Activated CD8-positive, alpha-beta memory T cell treated with anti-CD3 and anti-CD28 coated beads for 36 hours (primary cell): ENCODE measurements around the gene CLRN1. TPM values are rescaled to one million over a fixed set of nuclear protein-coding genes. Genes with fewer than 3 reads are reported as not detected.
"Not testable (repeated sequence)": the region's sequence is repeated elsewhere in the genome, so short reads cannot be mapped to it uniquely, and the experiment has no call there.

Experiments
- CTCF ChIA-PET: fragments of 350-600 bp; sonication (Branson Sonifier 250); formaldehyde crosslinking; loops from one replicate; lab custom pipeline; 2021; ENCODE audit warnings: antibody characterized with exemption; lab: Charles Lee
- POLR2A ChIA-PET: fragments of 350-600 bp; sonication (Branson Sonifier 250); formaldehyde crosslinking; loops from one replicate; lab custom pipeline; 2021; ENCODE audit warnings: antibody characterized with exemption; lab: Charles Lee
- total RNA-seq, 2 experiments: library from RNA; stranded (reverse); gene quantifications; one replicate each; pipeline ENCODE4 v1.2.3, GENCODE V29; 2021

The CLRN1 gene, protein sequence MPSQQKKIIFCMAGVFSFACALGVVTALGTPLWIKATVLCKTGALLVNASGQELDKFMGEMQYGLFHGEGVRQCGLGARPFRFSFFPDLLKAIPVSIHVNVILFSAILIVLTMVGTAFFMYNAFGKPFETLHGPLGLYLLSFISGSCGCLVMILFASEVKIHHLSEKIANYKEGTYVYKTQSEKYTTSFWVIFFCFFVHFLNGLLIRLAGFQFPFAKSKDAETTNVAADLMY
- not detected for total RNA-seq

DNA sequence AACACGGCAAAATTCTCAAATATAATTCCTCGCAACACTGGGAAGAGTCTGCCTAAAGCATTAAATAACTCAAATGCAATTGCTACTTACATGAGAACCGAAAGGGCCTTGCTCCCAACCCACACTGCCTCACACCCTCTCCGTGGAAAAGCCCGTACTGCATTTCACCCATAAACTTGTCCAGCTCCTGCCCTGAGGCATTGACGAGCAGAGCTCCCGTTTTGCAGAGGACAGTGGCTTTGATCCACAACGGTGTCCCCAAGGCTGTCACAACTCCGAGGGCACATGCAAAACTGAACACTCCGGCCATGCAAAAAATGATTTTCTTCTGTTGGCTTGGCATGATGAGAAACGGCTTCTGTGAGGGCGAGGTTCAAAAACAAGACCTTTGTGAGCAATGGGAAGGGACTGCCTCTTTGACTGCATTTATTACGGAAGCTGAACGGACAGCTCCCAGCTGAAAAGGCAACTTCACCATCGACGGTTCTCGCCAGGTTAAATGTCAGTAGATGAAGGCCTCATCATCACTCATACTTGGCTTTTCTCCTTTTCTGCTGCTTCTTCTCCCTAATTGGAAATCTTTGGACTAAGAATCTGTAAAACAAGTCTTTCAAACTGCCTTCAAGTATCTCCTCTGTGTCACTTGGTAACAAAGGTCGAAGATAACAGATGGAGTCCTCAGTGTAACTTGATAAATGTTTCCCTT is at the start of gene CLRN1:
TSS of gene CLRN1 (minus strand) at position 362 of the 706 bp plus-strand sequence. CDS start at position 343, 19 bp downstream.
- ChIA-PET CTCF (no interaction called here), POLR2A (no interaction called here)

DNA sequence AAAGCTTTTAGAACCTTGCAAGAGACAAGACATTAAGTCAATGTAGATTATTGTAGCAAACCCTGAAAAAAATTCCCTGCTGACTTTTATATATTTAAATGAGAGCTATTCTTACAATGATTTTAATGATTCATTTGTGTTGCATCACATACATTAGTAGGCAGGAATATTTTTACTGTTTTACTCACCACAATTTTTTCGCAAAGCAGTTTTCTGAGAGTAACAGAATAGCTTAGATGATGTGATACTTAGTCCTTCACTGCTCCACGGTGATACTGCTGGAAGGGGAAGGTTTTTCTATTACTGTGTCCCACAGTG is 43.9 kb upstream of the CLRN1 start:
- CTCF ChIA-PET, result no interaction called here
- POLR2A ChIA-PET, result no interaction called here

DNA sequence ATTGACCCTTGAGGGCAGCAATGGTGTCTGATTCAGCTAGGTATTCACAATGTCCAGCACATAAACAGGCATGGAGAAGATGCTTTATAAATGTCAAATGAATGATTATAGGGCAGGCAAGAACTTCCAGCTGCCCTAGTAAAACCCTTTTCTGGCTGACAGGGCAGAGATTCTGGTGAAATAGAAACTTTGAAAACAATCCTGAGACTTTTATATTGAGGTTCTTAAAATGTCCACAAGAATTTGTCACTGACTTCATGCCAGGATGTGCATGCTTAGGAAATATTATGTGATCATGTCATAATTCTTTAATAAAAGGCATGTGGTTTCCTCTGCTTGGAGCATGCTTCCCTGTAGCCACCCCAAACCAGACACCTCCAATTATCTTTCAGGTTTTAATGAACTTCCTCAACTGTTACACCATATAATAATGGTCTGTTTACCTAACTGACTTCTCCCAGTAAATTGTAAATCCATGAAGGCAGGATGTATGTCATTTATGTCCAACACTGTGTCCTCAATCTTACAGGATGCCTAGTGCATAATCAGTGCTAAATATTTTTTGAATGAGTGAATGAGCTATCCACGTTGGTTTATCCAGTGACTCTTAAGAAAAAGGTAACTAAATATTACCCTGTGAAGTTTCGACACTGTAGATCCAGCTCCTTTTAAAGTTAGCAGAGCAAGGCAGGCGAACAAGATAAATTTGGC is 43.4 kb upstream of the CLRN1 start:
- POLR2A ChIA-PET, result no interaction called here
- CTCF ChIA-PET, result no interaction called here

DNA sequence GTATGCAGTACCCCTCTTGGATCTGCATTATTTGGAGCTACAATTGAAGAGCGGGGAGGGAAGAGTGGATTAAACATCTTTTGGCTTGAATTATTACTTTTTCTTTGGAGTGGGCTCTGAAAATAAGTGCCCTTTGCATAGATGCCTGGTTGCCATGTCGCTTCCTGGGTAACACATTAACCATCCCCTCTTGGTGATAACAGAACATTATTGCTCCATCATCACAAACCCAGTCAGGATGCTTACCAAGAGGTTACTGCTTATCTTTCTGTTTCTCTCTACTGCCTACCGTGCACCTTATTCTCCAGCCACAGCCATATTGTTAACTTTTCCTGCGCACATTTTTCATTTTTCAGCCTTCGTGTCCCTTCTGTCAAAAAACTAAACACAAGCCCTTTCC is 42.7 kb upstream of the CLRN1 start:
- CTCF ChIA-PET, result no interaction called here
- POLR2A ChIA-PET, result no interaction called here

DNA sequence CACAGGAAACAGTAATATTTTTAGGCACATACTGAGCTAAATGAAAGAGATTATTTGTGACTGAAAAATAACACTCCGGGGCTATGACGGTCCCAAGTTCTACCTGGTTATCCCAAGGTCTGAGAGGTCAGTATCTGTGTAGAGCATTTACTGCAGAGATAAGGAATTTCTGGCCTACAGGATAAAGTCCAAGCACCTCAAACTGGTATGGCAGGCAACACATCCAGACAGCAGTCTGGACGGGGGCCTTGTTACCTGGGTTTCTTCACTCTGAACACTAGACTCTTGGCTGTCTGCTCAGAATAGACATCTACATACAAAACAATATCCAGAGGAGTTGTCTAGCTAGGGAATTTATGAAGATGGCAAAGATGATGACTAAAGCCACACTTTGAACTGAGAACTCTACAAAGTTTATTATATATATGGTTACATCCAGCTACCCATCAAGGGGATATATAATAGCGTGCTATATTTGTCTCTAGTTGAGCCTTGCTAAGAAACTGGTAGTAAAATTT is 42.0 kb upstream of the CLRN1 start:
- CTCF ChIA-PET, result no interaction called here
- POLR2A ChIA-PET, result no interaction called here

DNA sequence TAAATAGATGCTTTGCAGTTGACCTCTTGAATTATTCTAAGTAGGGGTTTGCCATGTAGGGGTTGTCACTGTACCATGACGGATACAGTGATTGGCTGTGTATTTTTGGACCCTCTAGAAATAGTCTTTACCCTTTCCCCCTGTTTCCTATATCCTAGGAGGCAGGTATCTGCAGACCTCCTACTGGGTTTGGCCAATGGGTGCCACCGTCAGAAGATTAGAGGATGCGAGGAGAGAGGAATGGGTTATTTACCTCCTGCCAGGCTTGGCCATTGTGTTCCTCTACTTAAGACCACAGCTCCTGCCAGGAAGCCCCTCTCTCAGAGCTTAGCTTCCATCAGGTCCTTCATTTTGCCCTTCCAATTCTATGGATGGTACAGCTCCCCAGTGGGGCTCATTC is 40.2 kb upstream of the CLRN1 start:
- POLR2A ChIA-PET, result no interaction called here
- CTCF ChIA-PET, result no interaction called here

DNA sequence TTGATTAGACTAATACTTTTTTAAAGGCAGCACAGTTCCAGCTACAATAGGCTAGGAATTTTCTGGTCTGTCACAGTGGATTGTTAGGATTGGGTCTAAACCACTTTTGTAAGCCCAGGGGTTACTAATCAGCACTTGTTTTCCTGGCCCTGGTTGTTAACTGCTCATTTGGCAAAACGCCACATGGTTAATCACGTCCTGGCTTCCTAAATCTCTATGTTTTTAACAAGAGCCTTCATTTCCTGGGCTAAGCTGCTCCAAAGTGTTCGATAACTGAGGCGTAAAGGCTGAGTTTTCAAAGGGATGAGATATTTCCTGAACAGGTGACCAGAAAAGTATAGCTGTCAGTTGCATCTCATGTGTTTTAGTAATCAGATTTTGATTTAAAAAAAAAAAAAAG is 38.9 kb upstream of the CLRN1 start:
- ChIA-PET CTCF (no interaction called here), POLR2A (no interaction called here)

DNA sequence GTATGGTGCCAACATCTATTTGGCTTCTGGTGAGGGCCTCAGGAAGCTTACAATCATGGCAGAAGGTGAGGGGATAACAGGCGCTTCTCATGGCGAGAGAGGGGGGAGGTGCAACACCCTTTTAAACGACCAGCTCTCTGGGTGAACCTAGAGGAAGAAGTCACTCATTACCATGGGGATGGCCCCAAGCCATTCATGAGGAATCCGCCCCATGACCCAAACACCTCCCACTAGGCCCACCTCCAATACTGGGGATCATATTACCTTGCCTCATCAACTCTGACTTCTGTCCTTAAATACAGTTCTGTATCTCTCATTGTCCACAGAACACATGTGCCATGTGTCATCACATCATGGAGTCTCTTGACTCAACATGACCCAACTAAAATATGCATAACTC is 37.5 kb upstream of the CLRN1 start:
- POLR2A ChIA-PET, result no interaction called here
- CTCF ChIA-PET, result no interaction called here

DNA sequence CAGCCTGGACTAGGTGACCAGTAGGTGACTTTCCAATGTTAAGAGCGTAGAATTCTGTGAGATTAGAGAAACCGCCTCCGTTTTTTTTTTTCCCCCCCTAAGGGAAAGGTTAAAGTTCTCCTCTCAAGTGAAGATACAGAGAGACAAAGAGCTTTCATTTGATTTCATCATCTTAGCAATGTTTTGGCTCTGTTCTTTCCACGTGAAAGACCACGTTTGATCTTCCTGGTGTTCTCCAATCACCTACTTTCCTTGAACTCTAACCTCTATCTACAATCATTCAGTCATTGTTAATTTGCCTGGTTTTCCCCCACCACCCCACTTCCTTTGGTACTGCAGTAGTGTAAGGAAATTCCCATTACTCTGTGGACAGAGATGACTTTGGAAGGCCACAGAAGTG is 36.9 kb upstream of the CLRN1 start:
- CTCF ChIA-PET, result interaction anchor here (0.7 kb wide), 1 partner anchor 39 kb away, joined by 3 read pairs; no protein-coding TSS in a partner anchor

DNA sequence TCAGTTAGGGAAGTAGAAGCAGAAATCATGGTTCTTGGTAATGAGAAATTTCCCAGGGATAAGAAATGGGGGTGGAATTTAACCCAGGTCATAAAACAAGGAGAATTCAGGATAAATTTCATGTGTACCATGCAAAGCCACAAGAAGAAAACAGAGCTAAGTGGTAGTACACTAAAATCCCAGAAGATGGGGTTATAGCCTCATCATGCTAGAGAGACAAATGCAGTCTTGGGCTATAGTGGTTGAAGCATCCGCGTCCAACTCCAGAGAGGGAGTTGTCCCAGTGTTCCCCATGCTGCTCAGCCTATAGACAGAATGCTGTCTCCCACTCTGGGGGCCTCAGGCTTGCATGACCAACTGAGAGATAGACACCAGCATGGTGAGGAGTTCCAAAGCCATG is 36.2 kb upstream of the CLRN1 start:
- CTCF ChIA-PET, result interaction anchor here (0.7 to 1.0 kb wide), 2 partner anchors 38 to 145 kb away, joined by 3 read pairs; no protein-coding TSS in a partner anchor
- POLR2A ChIA-PET, result no interaction called here

More for the DNA sequence above, 36.9 kb upstream of the CLRN1 start:
- POLR2A ChIA-PET, result no interaction called here

DNA sequence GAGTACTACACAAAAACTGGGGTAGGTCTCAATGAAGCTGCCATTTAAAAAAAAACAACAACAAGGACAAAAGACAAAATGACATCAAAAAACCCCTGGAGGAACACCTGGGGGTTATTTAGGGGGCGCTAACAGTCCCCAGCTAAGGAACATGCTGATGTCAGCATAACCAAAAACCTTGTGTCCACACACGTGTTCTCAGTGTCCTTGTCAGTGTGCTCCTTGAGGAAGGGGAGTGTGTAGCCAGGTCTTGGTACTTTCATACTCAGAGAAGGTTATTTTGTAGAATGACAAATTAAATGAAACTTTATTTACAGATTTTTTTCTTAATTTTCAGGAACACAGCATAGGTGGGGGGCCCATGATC is 31.2 kb upstream of the CLRN1 start:
- CTCF ChIA-PET, result no interaction called here
- POLR2A ChIA-PET, result no interaction called here

DNA sequence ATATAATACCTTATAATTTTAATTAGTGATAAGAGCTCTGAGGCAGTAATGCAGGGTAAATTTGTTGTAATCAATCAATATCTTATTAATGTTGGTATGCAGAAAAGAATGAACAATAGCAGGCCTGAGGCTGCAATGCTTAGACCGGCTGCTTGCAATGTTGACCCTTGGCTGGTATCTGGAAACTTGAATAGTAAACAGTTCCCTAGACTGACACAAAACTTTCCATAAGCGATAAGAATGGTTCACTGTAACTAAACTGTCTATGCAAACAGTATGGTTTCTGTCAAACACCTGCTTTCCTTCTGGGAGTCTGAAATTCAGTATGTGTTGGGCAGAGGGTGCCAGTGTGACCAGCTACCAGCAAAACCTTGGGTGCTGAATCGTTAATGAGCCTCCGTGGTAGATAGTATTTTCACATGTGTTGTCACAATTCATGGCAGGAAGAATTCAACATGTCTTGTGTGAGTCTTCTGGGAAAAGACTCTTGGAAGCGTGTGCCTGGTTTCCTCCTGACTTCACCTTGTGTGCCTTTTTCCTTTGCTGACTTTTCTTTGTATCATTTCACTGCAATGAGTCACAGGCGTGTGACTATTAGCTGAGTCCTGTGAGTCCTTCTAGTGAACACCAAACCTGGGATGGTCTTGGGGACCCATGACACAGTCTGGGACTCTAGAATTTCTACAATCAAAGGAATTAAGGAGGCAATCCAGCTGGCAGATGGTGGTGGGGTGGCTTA is 30.7 kb upstream of the CLRN1 start:
- POLR2A ChIA-PET, result no interaction called here
- CTCF ChIA-PET, result no interaction called here

DNA sequence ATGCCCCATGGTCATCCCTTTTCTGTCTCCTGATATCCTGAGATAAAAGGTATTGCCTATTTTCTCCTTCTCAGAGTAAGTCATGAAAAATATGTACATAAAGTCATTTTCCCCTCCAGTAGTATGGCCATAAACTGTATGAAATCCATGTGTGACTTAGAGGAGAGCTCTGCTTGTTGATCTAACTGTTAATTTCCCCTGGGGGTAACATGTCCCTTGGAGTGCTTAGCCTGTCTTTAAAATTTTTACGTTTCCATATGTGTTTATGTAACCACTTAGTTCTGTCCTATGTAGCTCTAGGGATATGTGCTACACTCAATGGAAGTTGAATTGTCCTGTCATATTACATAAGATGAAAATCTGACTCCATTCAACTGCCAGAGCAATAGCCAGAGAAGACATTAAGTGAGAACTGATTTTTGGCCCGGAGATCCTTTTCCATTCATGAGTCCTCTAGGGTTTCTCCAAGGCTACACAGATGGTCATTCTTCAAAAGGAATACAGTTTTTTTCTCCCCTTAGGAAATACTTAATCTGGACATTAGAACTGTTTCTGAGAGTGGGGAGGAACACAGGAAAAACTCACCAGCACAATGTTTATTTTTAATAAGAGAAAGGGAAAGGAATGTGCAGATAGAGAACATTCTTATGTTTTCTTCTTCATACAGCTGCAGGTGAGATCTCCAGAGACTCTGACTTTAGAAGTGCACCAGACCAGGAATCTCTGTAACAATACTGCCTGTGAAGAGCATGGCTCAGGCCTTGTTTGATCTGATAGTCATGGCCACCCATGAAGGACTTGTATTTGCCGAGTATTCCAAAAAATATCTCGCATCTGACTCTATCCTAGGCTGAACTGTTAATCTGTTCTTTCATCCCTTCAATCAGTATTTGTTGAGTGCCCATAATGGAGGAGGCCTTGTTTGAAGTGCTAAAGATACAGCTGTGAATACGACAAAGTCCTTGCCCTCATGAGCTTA is 29.8 kb upstream of the CLRN1 start:
- POLR2A ChIA-PET, result no interaction called here
- CTCF ChIA-PET, result no interaction called here

DNA sequence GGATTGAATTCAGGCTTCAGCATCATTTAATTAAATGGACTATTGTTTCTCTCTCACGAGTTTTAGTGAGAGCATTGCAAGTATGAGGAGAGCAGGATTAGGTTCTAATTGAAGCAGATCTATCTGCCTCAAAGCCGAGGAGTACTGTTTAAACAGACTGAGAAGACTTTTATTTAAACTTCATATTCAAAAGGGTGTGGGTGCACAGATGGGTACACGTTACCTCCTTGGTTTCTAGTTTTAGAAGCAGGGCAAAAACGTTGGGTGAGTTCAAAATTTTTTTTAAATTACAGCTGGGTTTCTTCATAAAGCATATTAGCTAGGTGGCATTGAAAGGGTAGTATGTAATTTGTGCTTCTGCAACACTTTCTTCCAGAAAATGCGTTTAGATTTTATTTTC is 26.5 kb upstream of the CLRN1 start:
- POLR2A ChIA-PET, result no interaction called here
- CTCF ChIA-PET, result no interaction called here

DNA sequence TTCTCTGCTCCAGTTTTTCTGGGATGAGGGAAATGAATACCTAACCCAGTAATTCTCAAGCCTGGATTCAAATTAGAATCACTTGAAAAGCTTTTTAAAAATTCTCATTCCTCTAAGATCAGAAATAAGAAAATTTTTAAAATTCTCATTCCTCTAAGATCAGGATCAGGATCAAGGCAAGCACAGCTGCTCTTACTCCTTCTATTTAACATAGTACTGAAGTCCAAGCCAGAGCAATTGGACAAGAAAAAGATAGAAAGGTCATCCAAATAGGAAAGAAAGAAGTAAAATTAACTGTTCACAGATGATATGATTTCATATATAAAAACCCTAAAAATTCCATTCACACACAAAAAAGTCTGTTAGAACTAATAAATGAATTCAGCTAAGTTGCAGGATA is 24.2 kb upstream of the CLRN1 start:
- POLR2A ChIA-PET, result no interaction called here
- CTCF ChIA-PET, result no interaction called here

DNA sequence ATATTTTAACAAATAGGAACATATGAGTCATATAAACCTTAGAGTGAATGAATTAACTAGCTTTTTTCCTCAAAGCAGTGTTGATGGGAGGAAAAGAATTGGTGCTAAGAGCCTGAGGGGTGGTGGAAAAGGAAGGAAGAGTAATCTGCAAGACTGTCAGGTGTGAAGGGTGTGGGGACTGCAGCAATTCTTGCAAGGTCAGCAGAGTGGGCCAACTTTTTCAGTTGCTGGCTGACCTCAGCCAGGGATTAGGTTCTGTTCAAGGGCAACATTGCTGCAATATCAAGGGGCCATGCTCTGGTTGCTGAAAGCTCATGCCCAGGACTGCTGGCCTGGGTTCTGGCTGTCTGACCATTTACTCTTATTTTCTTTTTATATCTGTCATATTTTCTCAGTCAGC is 23.0 kb upstream of the CLRN1 start:
- ChIA-PET POLR2A (no interaction called here), CTCF (no interaction called here)

DNA sequence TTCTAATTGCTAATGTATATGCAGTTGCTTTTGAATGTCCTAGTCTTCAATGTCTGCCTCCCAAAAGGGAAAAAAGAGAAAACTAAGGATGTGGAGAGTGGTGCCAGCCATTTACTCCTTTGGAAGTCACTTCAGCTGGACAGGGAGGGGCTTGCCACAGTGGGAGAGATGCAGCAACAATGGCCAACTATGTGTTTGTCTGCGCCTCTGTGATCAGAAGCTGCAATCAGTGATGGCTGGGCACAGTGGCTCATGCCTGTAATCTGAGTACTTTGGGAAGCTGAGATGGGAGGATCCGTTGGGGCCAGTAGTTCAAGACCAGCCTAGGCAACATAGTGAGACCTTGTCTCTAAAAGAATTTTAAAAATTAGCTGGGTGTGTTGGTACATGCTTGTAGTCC is 16.7 kb upstream of the CLRN1 start:
- ChIA-PET POLR2A (no interaction called here), CTCF (no interaction called here)

DNA sequence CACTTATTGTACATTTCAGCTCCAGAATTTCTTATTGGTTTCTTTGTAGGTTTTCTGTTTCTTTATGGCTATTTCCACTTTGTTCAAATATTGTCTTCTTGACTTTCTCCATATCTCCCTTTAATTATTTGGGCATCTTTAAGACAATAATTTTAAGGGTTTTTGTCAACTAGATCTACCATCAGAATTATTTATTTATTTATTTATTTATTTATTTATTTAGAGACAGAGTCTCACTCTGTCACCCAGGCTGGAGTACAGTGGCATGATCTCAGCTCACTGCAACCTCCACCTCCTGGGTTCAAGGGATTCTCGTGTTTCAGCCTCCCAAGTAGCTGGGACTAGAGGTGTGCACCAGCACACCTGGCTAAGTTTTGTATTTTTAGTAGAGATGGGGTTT is 15.9 kb upstream of the CLRN1 start:
- POLR2A ChIA-PET, CTCF ChIA-PET: not testable (repeated sequence)

DNA sequence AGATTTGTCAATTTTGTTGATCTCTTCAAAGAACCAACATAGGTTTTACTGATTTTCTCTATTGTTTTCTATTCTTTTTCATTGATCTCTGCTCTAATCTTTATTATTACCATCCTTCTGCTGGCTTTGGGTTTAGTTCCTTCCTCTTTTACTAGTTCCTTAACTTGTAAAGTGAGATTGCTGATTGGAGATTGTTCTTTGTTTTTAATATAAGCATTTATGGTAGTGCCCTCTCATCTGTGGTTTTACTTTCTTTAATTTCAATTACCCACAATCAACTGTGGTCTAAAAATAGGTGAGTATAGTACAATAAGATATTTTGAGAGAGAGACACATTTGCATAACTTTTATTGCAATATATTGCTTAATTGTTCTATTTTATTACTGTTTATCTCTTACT is 13.2 kb upstream of the CLRN1 start:
- ChIA-PET POLR2A (no interaction called here), CTCF (no interaction called here)
